Endodermal cell (in vitro differentiated cells): ENCODE data around the gene CAPN10. TPM values are rescaled to one million over a fixed set of nuclear protein-coding genes. Genes with fewer than 3 reads are reported as not detected.

ENCODE experiments used
- DNase-seq: peaks from one replicate; pipeline ENCODE4 v3.0.0-alpha.2; 2017
- H3K27ac ChIP-seq: 2 replicates; pipeline ENCODE4 v1.5.1; 2013; ENCODE audit warnings: mild to moderate bottlenecking, low read depth, low read length, moderate library complexity
- H3K27me3 ChIP-seq: 2 replicates; pipeline ENCODE4 v1.6.1; 2013; ENCODE audit warnings: mild to moderate bottlenecking, low read length, moderate library complexity; ENCODE audit not compliant: insufficient read depth, control insufficient read depth, poor library complexity, severe bottlenecking
- H3K36me3 ChIP-seq: 2 replicates; pipeline ENCODE4 v1.7.0; 2013; ENCODE audit warnings: mild to moderate bottlenecking, low read length, moderate library complexity; ENCODE audit not compliant: control insufficient read depth, insufficient read depth
- H3K4me1 ChIP-seq: one replicate; pipeline ENCODE4 v1.7.0; 2013; ENCODE audit warnings: low read length; ENCODE audit not compliant: control insufficient read depth, insufficient read depth
- H3K4me3 ChIP-seq: 2 replicates; pipeline ENCODE4 v1.5.1; 2013; ENCODE audit warnings: mild to moderate bottlenecking, low read length, moderate library complexity
- H3K9ac ChIP-seq: 2 replicates; pipeline ENCODE4 v1.6.1; 2013; ENCODE audit warnings: mild to moderate bottlenecking, low read length, moderate library complexity; ENCODE audit not compliant: poor library complexity, severe bottlenecking; ENCODE audit errors: extremely low read depth
- H3K9me3 ChIP-seq: 2 replicates; pipeline ENCODE4 v1.6.1; 2013; ENCODE audit warnings: mild to moderate bottlenecking, low read length, moderate library complexity; ENCODE audit not compliant: control insufficient read depth
- H3K27ac Mint-ChIP-seq: 2 replicates; pipeline ENCODE4 v1.8.0; 2020; ENCODE audit warnings: mixed read lengths
- H3K27me3 Mint-ChIP-seq: 2 replicates; pipeline ENCODE4 v1.8.0; 2021; ENCODE audit warnings: mild to moderate bottlenecking, mixed read lengths; ENCODE audit not compliant: insufficient read depth
- H3K36me3 Mint-ChIP-seq: 2 replicates; pipeline ENCODE4 v1.8.0; 2020; ENCODE audit warnings: low read depth, mixed read lengths
- H3K4me1 Mint-ChIP-seq: 2 replicates; pipeline ENCODE4 v1.8.0; 2020; ENCODE audit warnings: mixed read lengths
- H3K4me3 Mint-ChIP-seq: 2 replicates; pipeline ENCODE4 v1.8.0; 2020; ENCODE audit warnings: mild to moderate bottlenecking, moderate library complexity, mixed read lengths
- H3K9me3 Mint-ChIP-seq: 2 replicates; pipeline ENCODE4 v1.8.0; 2020; ENCODE audit warnings: mild to moderate bottlenecking, mixed read lengths
- CTCF ChIP-seq: fragments of 200-600 bp; sonication (generic); conservative IDR thresholded peaks from 2 replicates; pipeline ENCODE4 v1.5.0; 2021; ENCODE audit warnings: antibody characterized with exemption, mild to moderate bottlenecking
- WGBS, 2 experiments: methylation state at CpG; one replicate each; pipeline versions ENCODE4 v1.1.5 to v1.1.7; 2013; ENCODE audit warnings: missing lambda C conversion rate in 2 of 2, mixed read lengths in 1 of 2; ENCODE audit not compliant: insufficient coverage in 1 of 2, insufficient read length in 1 of 2; 5-methylcytosine and 5-hydroxymethylcytosine counted together
- total RNA-seq, 2 donors: library from RNA; stranded (reverse); fragmentation: NEBNext Ultra II Directional in 1 of 2; extraction: Animal tissue kit (Norgen Biotek cat#: 25700) in 1 of 2; gene quantifications; 2 replicates in 1 of 2; 3 replicates in 1 of 2; pipeline ENCODE4 v1.2.1, GENCODE V29; 2021

CAPN10 gene
- total RNA-seq, 2 donors from 2014 or later: 58.9 to 61.9 TPM

- no peak overlapping the region for H3K4me3 Mint-ChIP-seq
- WGBS, 2 experiments: 94 to 98% methylated on average over 5 to 11 of the region's 11 CpGs
- no peak overlapping the region for H3K27ac Mint-ChIP-seq
- H3K9me3 Mint-ChIP-seq: no peaks in the 10 kb centered on the region
- Histone ChIP-seq H3K4me1 (no peaks in the 10 kb centered on the region), H3K9ac (no peak overlapping the region), H3K27me3 (no peaks in the 10 kb centered on the region), H3K9me3 (no peaks in the 10 kb centered on the region), H3K36me3 (peaks cover 7% of the 10 kb centered on the region), H3K27ac (no peak overlapping the region), H3K4me3 (no peak overlapping the region)
- no peak for DNase-seq
- peaks cover 9% of the 10 kb centered on the region for H3K36me3 Mint-ChIP-seq
- H3K27me3 Mint-ChIP-seq: no peaks in the 10 kb centered on the region
- TF ChIP-seq CTCF: no peak
- H3K4me1 Mint-ChIP-seq: no peaks in the 10 kb centered on the region
Observed at GRCh38 chr2:240599141-240599583, 12.6 kb downstream of the CAPN10 start.

GRCh38 chr2:240600451-240600961 is 14.0 kb downstream of the CAPN10 start:
- H3K27ac ChIP-seq: no peak overlapping the region
- Mint-ChIP-seq H3K27me3 (no peaks in the 10 kb centered on the region), H3K4me3 (no peak overlapping the region), H3K9me3 (no peaks in the 10 kb centered on the region), H3K36me3 (peaks cover 9% of the 10 kb centered on the region), H3K27ac (no peak overlapping the region), H3K4me1 (no peaks in the 10 kb centered on the region)
- no peak for TF ChIP-seq CTCF
- peaks cover 7% of the 10 kb centered on the region for H3K36me3 ChIP-seq
- no peaks in the 10 kb centered on the region for H3K4me1 ChIP-seq
- 95 to 97% methylated on average over 10 to 16 of the region's 16 CpGs for WGBS, 2 experiments
- H3K4me3 ChIP-seq: no peak overlapping the region
- H3K27me3 ChIP-seq: no peaks in the 10 kb centered on the region
- DNase-seq: no peak
- no peaks in the 10 kb centered on the region for H3K9me3 ChIP-seq
- no peak overlapping the region for H3K9ac ChIP-seq

GRCh38 chr2:240601061-240601830 is 14.7 kb downstream of the CAPN10 start:
- Histone ChIP-seq H3K9me3 (no peaks in the 10 kb centered on the region), H3K27ac (no peak overlapping the region), H3K4me3 (no peak overlapping the region), H3K27me3 (no peaks in the 10 kb centered on the region), H3K9ac (no peak overlapping the region), H3K36me3 (peaks cover 6% of the 10 kb centered on the region), H3K4me1 (no peaks in the 10 kb centered on the region)
- Mint-ChIP-seq H3K27ac (no peak overlapping the region), H3K4me3 (no peak overlapping the region), H3K9me3 (no peaks in the 10 kb centered on the region), H3K4me1 (no peaks in the 10 kb centered on the region), H3K36me3 (peaks cover 5% of the 10 kb centered on the region), H3K27me3 (no peaks in the 10 kb centered on the region)
- TF ChIP-seq CTCF: no peak
- WGBS, 2 experiments: 90 to 93% methylated on average over 17 to 20 of the region's 20 CpGs
- no peak for DNase-seq
